Keratinocyte (primary cell): ENCODE results near the gene CD109. TPM values are rescaled to one million over a fixed set of nuclear protein-coding genes. Genes with fewer than 3 reads are reported as not detected.
"Not testable (repeated sequence)": the region's sequence is repeated elsewhere in the genome, so short reads cannot be mapped to it uniquely, and the experiment has no call there.

Experiments used
- DNase-seq: peaks from one replicate; pipeline ENCODE4 v3.0.0-alpha.2; 2011; ENCODE audit warnings: low read depth, missing footprints, low spot score
- FAIRE-seq: peaks from 2 replicates; lab custom pipeline; 2011; peaks lifted over from hg19 to GRCh38; lab: Jason Lieb, UNC
- H2AFZ ChIP-seq: 2 replicates; pipeline ENCODE4 v1.6.0; 2012; ENCODE audit warnings: low read length, control low read depth, inconsistent platforms; ENCODE audit not compliant: control insufficient read depth
- H3K27ac ChIP-seq: 2 replicates; pipeline ENCODE4 v1.5.1; 2011; ENCODE audit warnings: low read length; ENCODE audit not compliant: control insufficient read depth, insufficient read depth
- H3K27me3 ChIP-seq: 3 replicates; pipeline ENCODE4 v1.6.0; 2011; ENCODE audit warnings: low read length; ENCODE audit not compliant: control insufficient read depth, insufficient read depth; ENCODE audit errors: extremely low read depth
- H3K36me3 ChIP-seq, 2 experiments: 2 replicates in 1 of 2; 3 replicates in 1 of 2; pipeline ENCODE4 v1.5.1; 2011; ENCODE audit warnings: low read length in 2 of 2, mild to moderate bottlenecking in 1 of 2; ENCODE audit not compliant: control insufficient read depth in 2 of 2, insufficient read depth in 2 of 2; ENCODE audit errors: extremely low read depth in 1 of 2
- H3K4me1 ChIP-seq: 3 replicates; pipeline ENCODE4 v1.5.1; 2011; ENCODE audit warnings: low read length; ENCODE audit not compliant: control insufficient read depth, insufficient read depth; ENCODE audit errors: extremely low read depth
- H3K4me2 ChIP-seq: 3 replicates; pipeline ENCODE4 v1.6.0; 2011; ENCODE audit warnings: low read depth, low read length; ENCODE audit not compliant: control insufficient read depth, insufficient read depth; ENCODE audit errors: extremely low read depth
- H3K4me3 ChIP-seq, 3 experiments: fragments of 200-600 bp in 1 of 3; sonication (generic) in 1 of 3; 2 replicates in 2 of 3; 3 replicates in 1 of 3; pipeline ENCODE4 v1.5.1; 2011 to 2016; ENCODE audit warnings: low read length in 3 of 3, mild to moderate bottlenecking in 3 of 3, control low read depth in 2 of 3, inconsistent platforms in 1 of 3, low read depth in 1 of 3, mixed read lengths in 1 of 3, mixed run types in 1 of 3, moderate library complexity in 1 of 3; ENCODE audit not compliant: control insufficient read depth in 2 of 3, insufficient read depth in 2 of 3; ENCODE audit errors: extremely low read depth in 1 of 3
- H3K79me2 ChIP-seq: 2 replicates; pipeline ENCODE4 v1.6.0; 2012; ENCODE audit warnings: low read length; ENCODE audit not compliant: control insufficient read depth, insufficient read depth
- H3K9ac ChIP-seq: 3 replicates; pipeline ENCODE4 v1.6.0; 2011; ENCODE audit warnings: low read length; ENCODE audit not compliant: control insufficient read depth, insufficient read depth; ENCODE audit errors: extremely low read depth
- H3K9me1 ChIP-seq: 3 replicates; pipeline ENCODE4 v1.6.0; 2011; ENCODE audit warnings: low read length; ENCODE audit not compliant: control insufficient read depth, insufficient read depth; ENCODE audit errors: extremely low read depth
- H3K9me3 ChIP-seq: 2 replicates; pipeline ENCODE4 v1.5.1; 2012; ENCODE audit warnings: low read depth, low read length; ENCODE audit not compliant: control insufficient read depth
- H4K20me1 ChIP-seq: 3 replicates; pipeline ENCODE4 v1.6.0; 2011; ENCODE audit warnings: low read length; ENCODE audit not compliant: control insufficient read depth, insufficient read depth; ENCODE audit errors: extremely low read depth
- EZH2 ChIP-seq: IDR thresholded peaks from one replicate; pipeline ENCODE4 v1.6.1; 2012; ENCODE audit warnings: inconsistent platforms, mild to moderate bottlenecking, low read length, moderate library complexity
- dilution Hi-C: fragments of 300-500 bp; cut with MboI; formaldehyde crosslinking; loops from one replicate; pipeline ENCODE4 v1.7.0; 2020; ENCODE audit warnings: low sequenced_read_pairs; ENCODE audit not compliant: extremely low pct_ligation_motif_present
- polyA plus RNA-seq, 5 experiments: library from polyadenylated mRNA; depleted of rRNA in 3 of 5; stranded (reverse) in 3 of 5; stranded (forward) in 1 of 5; unstranded in 1 of 5; fragments of >200 nt; gene quantifications; 1 replicate in 1 of 5; 2 replicates in 3 of 5; 3 replicates in 1 of 5; pipeline versions ENCODE4 v1.2.1 to v1.2.3, GENCODE V29; 2011 to 2012; ENCODE audit warnings: missing spikeins in 2 of 5, low read depth in 1 of 5, low replicate concordance in 1 of 5
- TF ChIP-seq, protein P1 (sequence below), 3 experiments: IDR thresholded peaks in 1 of 3; conservative IDR thresholded peaks in 1 of 3; optimal IDR thresholded peaks in 1 of 3; 2 replicates in 2 of 3; 3 replicates in 1 of 3; pipeline versions ENCODE3 to v1.5.1; 2011; ENCODE audit warnings: low read length in 3 of 3, mild to moderate bottlenecking in 3 of 3, moderate library complexity in 2 of 3, control low read depth in 1 of 3, inconsistent platforms in 1 of 3; ENCODE audit not compliant: insufficient read depth in 2 of 3; ENCODE audit errors: extremely low read depth in 1 of 3

CD109 gene
- polyA plus RNA-seq, 1 donor (not counting 4 experiments of a cell fraction or from before 2014, with no cell fraction given), result 58.2 TPM

DNA sequence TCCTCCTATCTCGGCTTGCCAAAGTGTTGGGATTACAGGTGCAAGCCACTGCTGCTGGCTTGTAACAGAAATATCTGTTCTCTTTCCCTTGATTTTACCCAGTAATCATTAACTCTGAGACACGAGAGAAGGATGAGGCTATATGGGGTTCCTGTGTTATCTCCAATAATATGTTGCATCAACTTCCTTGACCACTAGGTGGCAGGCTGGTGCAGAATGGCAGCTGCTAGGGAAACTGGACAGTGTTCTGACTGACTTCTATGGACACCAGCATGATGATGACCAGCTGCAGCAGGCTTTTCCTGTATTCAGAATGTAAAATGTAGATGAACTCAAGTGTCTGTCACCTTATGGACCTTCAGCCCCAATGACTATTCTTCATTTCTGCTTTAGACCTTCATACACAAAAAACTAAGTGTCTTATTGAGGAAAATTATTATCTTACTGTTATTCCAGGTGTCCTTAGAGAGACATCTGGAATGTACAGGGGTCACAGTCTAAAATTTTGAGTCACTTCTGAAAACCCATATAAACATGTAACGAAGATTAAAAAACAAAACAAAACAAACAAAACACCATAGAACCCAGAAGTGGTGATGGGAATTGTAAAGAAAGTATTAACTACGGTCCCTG, 20.4 kb upstream of the CD109 start:
- Histone ChIP-seq H3K27me3 (no peaks in the 10 kb centered on the region), H3K4me1 (peaks cover 6% of the 10 kb centered on the region), H4K20me1 (no peaks in the 10 kb centered on the region), H3K79me2 (no peaks in the 10 kb centered on the region), H3K36me3 (no peaks in the 10 kb centered on the region), H2AFZ (peak overlapping the region; percentile 32), H3K9me1 (no peaks in the 10 kb centered on the region), H3K9ac (no peak overlapping the region), H3K4me2 (no peak overlapping the region), H3K27ac (no peak overlapping the region), H3K9me3 (no peaks in the 10 kb centered on the region), H3K4me3 (no peak overlapping the region)
- dilution Hi-C loops, result no loop called here
- peak; percentile 40 for DNase-seq
- TF ChIP-seq, protein P1, sequence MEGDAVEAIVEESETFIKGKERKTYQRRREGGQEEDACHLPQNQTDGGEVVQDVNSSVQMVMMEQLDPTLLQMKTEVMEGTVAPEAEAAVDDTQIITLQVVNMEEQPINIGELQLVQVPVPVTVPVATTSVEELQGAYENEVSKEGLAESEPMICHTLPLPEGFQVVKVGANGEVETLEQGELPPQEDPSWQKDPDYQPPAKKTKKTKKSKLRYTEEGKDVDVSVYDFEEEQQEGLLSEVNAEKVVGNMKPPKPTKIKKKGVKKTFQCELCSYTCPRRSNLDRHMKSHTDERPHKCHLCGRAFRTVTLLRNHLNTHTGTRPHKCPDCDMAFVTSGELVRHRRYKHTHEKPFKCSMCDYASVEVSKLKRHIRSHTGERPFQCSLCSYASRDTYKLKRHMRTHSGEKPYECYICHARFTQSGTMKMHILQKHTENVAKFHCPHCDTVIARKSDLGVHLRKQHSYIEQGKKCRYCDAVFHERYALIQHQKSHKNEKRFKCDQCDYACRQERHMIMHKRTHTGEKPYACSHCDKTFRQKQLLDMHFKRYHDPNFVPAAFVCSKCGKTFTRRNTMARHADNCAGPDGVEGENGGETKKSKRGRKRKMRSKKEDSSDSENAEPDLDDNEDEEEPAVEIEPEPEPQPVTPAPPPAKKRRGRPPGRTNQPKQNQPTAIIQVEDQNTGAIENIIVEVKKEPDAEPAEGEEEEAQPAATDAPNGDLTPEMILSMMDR (optimal IDR thresholded peaks at IDR 0.05 in 1 of 3, IDR thresholded peaks at IDR 0.05 in 1 of 3, conservative IDR thresholded peaks at IDR 0.05 in 1 of 3; ENCODE audit: extremely low read depth in 1 of 3, insufficient read depth in 2 of 3, low read length in 3 of 3), result peak; percentile 81 to 96 (median 94)
- TF ChIP-seq EZH2, result no peak
- peak; percentile 95 for FAIRE-seq

DNA sequence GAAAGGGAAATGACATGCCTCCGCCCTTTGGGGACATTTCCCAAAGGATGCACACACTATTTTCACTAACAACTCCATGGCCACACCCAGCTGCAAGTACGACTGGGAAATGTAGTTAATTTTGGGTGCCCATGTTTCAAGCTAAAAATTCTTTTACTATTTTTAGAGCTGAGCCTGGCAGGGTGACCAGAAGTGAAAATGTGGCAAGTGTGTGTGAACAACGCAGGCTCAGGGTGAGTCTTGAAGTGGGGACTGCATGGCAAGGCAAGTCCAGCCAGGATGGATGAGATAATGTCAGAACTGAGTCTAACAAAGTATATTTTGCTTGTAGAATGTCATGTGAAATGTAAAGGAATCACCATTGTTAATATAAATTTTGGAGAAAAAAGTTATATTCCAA, 17.0 kb upstream of the CD109 start:
- no peak overlapping the region for H3K27ac ChIP-seq
- no peak for FAIRE-seq
- H2AFZ ChIP-seq, result no peak overlapping the region
- dilution Hi-C loops, result no loop called here
- H3K9me3 ChIP-seq, result no peaks in the 10 kb centered on the region
- no peaks in the 10 kb centered on the region for H3K79me2 ChIP-seq
- H3K9me1 ChIP-seq, result no peaks in the 10 kb centered on the region
- no peak overlapping the region for H3K4me3 ChIP-seq
- H4K20me1 ChIP-seq, result no peaks in the 10 kb centered on the region
- H3K9ac ChIP-seq, result no peak overlapping the region
- no peak for DNase-seq
- TF ChIP-seq, protein P1 (optimal IDR thresholded peaks at IDR 0.05 in 1 of 3, IDR thresholded peaks at IDR 0.05 in 1 of 3, conservative IDR thresholded peaks at IDR 0.05 in 1 of 3; ENCODE audit: extremely low read depth in 1 of 3, insufficient read depth in 2 of 3, low read length in 3 of 3), result no peak
- TF ChIP-seq EZH2, result no peak
- H3K36me3 ChIP-seq, result no peaks in the 10 kb centered on the region
- H3K27me3 ChIP-seq, result no peaks in the 10 kb centered on the region
- peaks cover 9% of the 10 kb centered on the region for H3K4me1 ChIP-seq
- no peak overlapping the region for H3K4me2 ChIP-seq

DNA sequence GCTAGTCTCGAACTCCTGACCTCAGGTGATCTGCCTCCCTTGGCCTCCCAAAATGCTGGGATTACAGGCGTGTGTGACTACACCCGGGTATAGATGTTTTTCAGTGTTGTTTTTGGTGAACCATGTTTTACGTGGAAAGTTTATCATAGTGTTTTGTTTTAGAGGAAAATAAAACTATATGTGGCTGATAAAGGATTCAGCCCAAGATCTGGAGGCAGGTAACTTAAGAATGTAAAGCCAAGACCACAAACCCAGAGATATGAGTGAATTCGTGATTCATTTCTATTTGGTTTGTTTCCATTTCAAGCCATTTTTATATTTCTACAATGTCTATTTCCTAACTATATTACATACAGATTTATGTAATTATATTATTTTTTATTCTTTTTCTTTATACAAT, 16.2 kb upstream of the CD109 start:
- H3K79me2 ChIP-seq, H3K27ac ChIP-seq, H3K4me1 ChIP-seq, H4K20me1 ChIP-seq, H3K9me1 ChIP-seq, H2AFZ ChIP-seq, H3K27me3 ChIP-seq, H3K9ac ChIP-seq, H3K9me3 ChIP-seq, FAIRE-seq, dilution Hi-C loops, H3K36me3 ChIP-seq, DNase-seq, H3K4me3 ChIP-seq: not testable (repeated sequence)
- peak overlapping the region; percentile 49 for H3K4me2 ChIP-seq
